HG02884 (cell line): ENCODE data around the gene TPSG1.
"Not testable (repeated sequence)": the region's sequence is repeated elsewhere in the genome, so short reads cannot be mapped to it uniquely, and the experiment has no call there.

Experiments
- ATAC-seq: cut with Tn5 transposase; IDR thresholded peaks from one replicate; pipeline ENCODE4 v1.9.1; 2021; ENCODE audit warnings: mild to moderate bottlenecking, moderate library complexity; ENCODE audit not compliant: unreplicated experiment

The TPSG1 gene

GRCh38 chr16:1232049-1232748, 7.1 kb upstream of the TPSG1 start:
- ATAC-seq, result not testable (repeated sequence)

- not testable (repeated sequence) for ATAC-seq
Measured at GRCh38 chr16:1231301-1231700, 6.2 kb upstream of the TPSG1 start.

GRCh38 chr16:1230471-1231212, 5.6 kb upstream of the TPSG1 start:
- not testable (repeated sequence) for ATAC-seq

- not testable (repeated sequence) for ATAC-seq
Measured at GRCh38 chr16:1230084-1230470, 5.0 kb upstream of the TPSG1 start, which contains the start of gene TPSB2. TPSB2 (minus strand) TSS chr16:1230184; CDS start chr16:1229951, 233 bp downstream.

- not testable (repeated sequence) for ATAC-seq
Measured at GRCh38 chr16:1229476-1229875, 4.4 kb upstream of the TPSG1 start.

GRCh38 chr16:1228227-1228626, 3.2 kb upstream of the TPSG1 start:
- ATAC-seq, result not testable (repeated sequence)

GRCh38 chr16:1226692-1227091, 1.6 kb upstream of the TPSG1 start:
- not testable (repeated sequence) for ATAC-seq

GRCh38 chr16:1225728-1226311, 752 bp upstream of the TPSG1 start:
- not testable (repeated sequence) for ATAC-seq

GRCh38 chr16:1224558-1224957, 510 bp downstream of the TPSG1 start:
- ATAC-seq, result no peak

- no peak for ATAC-seq
Measured at GRCh38 chr16:1223355-1224214, 1.5 kb downstream of the TPSG1 start.

- no peak for ATAC-seq
Measured at GRCh38 chr16:1222553-1223354, 2.3 kb downstream of the TPSG1 start.

- no peak for ATAC-seq
Measured at GRCh38 chr16:1221628-1222552, 3.2 kb downstream of the TPSG1 start.

- no peak for ATAC-seq
Measured at GRCh38 chr16:1220841-1221627, 4.0 kb downstream of the TPSG1 start.

GRCh38 chr16:1220098-1220728, 4.9 kb downstream of the TPSG1 start:
- no peak for ATAC-seq

- ATAC-seq, result no peak
Measured at GRCh38 chr16:1218930-1219611, 6.0 kb downstream of the TPSG1 start.

GRCh38 chr16:1218061-1218929, 6.8 kb downstream of the TPSG1 start:
- ATAC-seq, result no peak
